Keratinocyte (primary cell): ENCODE measurements around the gene PGS1.

Experiments
- CTCF ChIP-seq, 3 experiments: IDR thresholded peaks in 1 of 3; conservative IDR thresholded peaks in 1 of 3; optimal IDR thresholded peaks in 1 of 3; 2 replicates in 2 of 3; 3 replicates in 1 of 3; pipeline versions ENCODE3 to v1.5.1; 2011; ENCODE audit warnings: low read length in 3 of 3, mild to moderate bottlenecking in 3 of 3, moderate library complexity in 2 of 3, control low read depth in 1 of 3, inconsistent platforms in 1 of 3; ENCODE audit not compliant: insufficient read depth in 2 of 3; ENCODE audit errors: extremely low read depth in 1 of 3
- EZH2 ChIP-seq: IDR thresholded peaks from one replicate; pipeline ENCODE4 v1.6.1; 2012; ENCODE audit warnings: inconsistent platforms, mild to moderate bottlenecking, low read length, moderate library complexity

- TF ChIP-seq CTCF (optimal IDR thresholded peaks at IDR 0.05 in 1 of 3, IDR thresholded peaks at IDR 0.05 in 1 of 3, conservative IDR thresholded peaks at IDR 0.05 in 1 of 3; ENCODE audit: extremely low read depth in 1 of 3, insufficient read depth in 2 of 3, low read length in 3 of 3) (no peak), EZH2 (no peak)
Measured at GRCh38 chr17:78397681-78398101, 19.2 kb downstream of the PGS1 start.
